Measurements from ENCODE around the gene SORCS2.

- TF ChIP-seq CTCF (IDR thresholded peaks at IDR 0.05) (no peak), EZH2 (IDR thresholded peaks at IDR 0.05) (no peak), EZH2phosphoT487 (IDR thresholded peaks at IDR 0.05) (no peak)
Measured at GRCh38 chr4:7750972-7751371, 558.6 kb downstream of the SORCS2 start.

All from neural progenitor cell (in vitro differentiated cells).